ENCODE results near the gene CFAP91.
"Not testable (repeated sequence)": the region's sequence is repeated elsewhere in the genome, so short reads cannot be mapped to it uniquely, and the experiment has no call there.

The CFAP91 gene

DNA sequence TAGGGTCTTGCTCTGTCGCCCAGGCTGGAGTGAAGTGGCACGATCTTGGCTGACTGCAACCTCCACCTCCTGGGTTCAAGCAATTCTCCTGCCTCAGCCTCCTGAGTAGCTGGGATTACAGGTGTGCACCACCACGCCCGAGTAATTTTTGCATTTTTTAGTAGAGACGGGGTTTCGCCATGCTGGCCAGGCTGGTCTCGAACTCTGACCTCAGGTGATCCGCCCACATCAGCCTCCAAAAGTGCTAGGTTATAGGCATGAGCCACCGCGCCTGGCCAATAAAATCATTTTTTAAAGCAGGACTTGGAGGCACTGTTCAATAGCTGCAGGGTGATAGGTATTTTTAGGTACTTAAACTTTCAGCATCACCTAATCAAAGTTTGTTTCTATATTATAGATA lies 24.6 kb upstream of the CFAP91 start:
- DNase-seq = not testable (repeated sequence)

DNA sequence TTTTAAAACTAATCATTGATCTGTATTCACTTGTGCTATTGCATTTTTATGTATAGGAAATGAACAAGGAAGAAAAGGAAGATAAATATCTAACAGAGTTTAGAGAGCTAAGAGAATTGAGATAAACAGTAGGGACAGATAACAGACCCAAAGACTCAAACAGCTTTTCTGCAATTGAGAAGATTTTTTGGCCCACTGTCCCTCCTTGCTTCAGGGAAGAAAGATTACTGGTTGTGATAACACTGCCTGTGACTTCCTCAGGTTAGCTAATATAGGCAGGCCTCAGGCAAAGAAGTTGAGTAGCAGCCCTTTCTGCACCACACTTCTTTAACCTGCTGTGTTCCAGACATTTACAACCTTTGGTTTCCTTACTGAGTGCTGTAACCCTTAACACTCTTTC lies 22.9 kb upstream of the CFAP91 start:
- no peak for DNase-seq

DNA sequence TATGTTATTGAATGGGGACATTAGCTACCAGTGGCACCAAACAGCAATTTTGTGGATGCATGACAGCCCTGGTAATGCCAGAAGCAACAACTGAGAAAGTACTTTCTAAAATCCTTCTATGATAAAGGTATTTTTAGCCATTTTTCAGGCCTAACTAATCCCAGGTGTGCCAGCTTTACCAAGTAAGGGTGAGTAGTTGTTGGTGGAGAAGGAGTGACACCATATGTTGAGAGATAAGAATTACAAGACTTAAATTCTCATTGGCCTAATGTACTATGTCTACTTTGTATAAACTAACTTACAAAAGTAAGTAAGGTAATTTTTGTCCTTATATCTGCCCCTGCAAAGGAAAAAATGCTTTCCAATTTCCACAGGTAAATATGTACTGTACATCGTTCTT lies 21.5 kb upstream of the CFAP91 start:
- peak; percentile 53 for DNase-seq

DNA sequence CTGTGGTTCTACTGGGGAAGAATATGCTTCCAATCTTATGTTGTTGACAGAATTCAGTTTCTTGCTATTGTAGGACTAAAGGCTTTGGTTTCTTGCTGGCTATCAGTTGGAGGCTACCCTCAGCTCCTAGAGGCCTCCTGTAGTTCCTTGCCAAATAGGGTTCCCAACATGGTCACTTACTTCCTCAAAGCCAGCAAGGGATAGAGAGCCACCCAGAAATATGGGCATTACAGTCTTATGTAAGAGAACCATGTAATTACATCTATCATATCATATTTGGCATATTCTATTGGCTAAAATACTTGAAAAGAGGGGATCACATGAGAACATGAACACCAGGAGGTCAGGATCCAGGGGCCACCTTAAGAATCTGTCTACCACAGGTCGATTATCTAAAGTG lies 19.4 kb upstream of the CFAP91 start:
- no peak for DNase-seq

- DNase-seq = peak; percentile 8
These were observed 12.7 kb upstream of the CFAP91 start for GRCh38 chr3:119690043-119690656.

- DNase-seq = no peak
These were observed 7.3 kb upstream of the CFAP91 start for GRCh38 chr3:119695480-119695879.

GRCh38 chr3:119697394-119697793 lies 5.4 kb upstream of the CFAP91 start:
- no peak for DNase-seq

- DNase-seq = peak; percentile 68
These were observed 2.4 kb upstream of the CFAP91 start for GRCh38 chr3:119700269-119700919.

DNA sequence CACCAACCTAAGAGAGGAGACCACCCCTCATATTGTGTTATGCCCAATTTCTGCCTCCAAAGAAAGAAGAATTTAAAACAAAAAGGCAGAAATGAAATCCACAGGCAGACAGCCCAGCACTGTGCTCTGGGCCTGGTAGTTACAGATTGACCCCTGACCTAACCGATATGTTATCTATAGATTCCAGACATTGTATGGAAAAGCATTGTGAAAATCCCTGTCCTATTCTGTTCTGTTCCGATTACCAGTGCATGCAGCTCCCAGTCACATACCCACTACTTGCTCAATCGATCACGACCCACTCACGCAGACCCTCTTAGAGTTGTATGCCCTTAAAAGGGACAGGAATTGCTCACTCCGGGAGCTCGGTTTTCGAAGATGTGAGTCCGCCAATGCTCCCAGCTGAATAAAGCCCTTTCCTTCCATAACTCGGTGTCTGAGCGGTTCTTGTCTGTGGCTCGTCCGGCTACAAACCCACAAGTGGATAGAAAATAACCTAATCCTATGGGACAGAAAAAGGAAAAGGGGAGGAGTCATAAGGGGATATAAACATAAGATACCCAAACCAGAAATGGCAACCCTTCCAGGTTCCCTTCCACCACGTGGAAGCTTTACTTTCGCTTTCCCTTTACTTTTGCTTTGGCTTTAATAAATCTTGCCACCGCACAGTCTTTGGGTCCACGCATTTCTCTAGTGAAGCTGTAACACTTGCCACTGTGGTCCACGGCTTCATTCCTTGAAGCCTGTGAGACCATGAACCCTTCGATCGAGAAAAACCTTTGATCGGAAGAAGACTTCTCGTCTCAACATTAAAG lies 1.7 kb upstream of the CFAP91 start:
- DNase-seq = no peak

- no peak for DNase-seq
These were observed 1.2 kb downstream of the CFAP91 start for GRCh38 chr3:119703820-119704531.

- no peak for DNase-seq
These were observed 12.3 kb downstream of the CFAP91 start for GRCh38 chr3:119715105-119715504.

DNA sequence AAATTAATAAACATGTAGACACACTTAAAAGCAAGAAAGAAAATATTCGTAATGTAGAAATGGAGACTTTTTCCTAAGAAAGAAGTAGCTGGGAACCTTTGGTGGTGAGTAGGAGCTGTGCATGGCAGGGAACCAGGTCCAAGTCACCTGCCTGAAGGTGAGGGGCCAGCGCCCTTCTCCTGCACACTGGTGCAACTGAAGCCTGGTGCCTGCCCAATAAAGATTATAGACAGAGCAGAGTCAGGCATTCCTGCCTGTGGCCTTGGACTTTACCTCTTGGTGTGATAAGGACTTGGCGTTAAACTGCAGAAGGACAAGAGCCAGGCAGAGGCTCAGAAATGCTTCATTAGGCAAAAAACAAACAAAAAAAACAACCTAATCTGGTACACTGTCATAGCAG lies 14.2 kb downstream of the CFAP91 start:
- no peak for DNase-seq

GRCh38 chr3:119717520-119717919 lies 14.7 kb downstream of the CFAP91 start:
- DNase-seq = no peak

- DNase-seq = no peak
These were observed 20.2 kb downstream of the CFAP91 start for GRCh38 chr3:119723022-119723421.

GRCh38 chr3:119726909-119727308 lies 24.1 kb downstream of the CFAP91 start:
- no peak for DNase-seq

GRCh38 chr3:119729996-119730395 lies 27.2 kb downstream of the CFAP91 start:
- DNase-seq = no peak

DNA sequence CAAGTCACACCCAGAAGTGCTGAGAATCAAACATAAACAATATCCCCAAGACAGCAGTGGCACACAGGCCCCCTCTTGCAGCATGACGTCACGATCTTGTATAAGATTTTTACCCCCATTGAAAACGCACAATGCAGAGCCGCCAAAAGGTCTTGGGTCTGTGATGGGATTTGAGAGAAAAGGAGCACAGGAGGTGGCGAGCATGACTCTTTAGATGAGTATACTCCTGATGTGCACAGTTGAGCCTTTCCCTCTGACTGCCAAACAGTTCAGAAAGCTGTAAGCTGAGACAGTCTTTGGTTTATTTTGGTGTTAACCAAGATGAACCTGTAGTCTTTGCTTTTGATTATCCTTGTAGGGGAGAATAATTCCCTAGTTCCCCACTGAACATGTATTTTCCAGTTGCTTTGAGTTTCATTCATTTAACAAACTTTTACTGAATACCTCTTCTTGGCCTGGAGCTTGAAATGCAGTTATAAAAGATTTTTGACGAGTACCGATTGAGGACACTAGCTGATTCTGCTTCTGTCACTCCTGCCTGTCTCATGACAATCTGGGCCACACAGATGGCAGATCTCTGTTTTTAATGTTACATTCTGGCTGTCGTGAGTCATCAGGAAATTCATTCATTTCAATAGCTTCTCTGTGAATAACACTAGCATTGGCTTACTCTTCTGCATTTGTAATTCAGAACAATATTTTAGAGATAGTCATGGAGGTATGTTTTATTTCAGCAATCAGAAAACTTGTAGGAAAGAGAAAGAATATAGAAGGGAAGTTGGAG lies 28.9 kb downstream of the CFAP91 start:
- DNase-seq = no peak

DNA sequence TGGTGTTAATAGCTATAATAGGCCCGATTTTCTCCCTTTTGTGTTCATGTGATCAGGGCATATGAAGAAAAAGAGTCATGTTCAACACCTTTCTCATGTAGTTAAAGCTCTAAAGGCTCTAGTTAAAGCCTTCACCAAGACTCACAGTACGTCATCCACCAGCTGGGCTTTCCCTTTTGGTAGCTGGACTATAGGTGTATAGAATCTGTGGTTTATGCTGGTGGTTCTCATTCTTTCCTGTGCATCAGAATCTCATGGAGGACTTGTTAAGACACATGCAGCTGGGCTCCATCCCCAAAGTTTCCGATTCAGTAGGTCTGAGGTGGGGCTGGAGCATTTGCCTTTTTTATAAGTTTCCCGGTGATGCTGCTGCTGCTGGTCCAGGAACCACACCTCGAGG lies 31.0 kb downstream of the CFAP91 start:
- no peak for DNase-seq

DNA sequence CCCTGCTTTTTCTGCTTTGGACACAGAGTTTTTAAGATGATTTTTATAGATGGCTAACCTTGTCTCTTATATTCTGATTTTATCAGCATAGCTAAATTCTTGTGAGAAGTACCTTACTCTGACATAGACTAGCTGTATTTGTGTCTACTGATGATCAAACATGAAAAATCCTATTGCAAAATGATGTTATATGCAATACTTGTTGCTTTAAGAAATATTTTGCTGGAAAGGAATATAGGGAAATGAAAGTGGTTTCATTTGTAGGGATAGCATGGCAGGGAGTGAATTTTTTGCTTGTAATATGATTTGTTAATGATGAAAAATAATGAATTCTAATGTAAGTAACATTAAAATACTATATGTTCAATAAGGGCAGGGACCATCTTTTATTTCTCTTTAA lies 35.9 kb downstream of the CFAP91 start:
- DNase-seq = no peak

DNA sequence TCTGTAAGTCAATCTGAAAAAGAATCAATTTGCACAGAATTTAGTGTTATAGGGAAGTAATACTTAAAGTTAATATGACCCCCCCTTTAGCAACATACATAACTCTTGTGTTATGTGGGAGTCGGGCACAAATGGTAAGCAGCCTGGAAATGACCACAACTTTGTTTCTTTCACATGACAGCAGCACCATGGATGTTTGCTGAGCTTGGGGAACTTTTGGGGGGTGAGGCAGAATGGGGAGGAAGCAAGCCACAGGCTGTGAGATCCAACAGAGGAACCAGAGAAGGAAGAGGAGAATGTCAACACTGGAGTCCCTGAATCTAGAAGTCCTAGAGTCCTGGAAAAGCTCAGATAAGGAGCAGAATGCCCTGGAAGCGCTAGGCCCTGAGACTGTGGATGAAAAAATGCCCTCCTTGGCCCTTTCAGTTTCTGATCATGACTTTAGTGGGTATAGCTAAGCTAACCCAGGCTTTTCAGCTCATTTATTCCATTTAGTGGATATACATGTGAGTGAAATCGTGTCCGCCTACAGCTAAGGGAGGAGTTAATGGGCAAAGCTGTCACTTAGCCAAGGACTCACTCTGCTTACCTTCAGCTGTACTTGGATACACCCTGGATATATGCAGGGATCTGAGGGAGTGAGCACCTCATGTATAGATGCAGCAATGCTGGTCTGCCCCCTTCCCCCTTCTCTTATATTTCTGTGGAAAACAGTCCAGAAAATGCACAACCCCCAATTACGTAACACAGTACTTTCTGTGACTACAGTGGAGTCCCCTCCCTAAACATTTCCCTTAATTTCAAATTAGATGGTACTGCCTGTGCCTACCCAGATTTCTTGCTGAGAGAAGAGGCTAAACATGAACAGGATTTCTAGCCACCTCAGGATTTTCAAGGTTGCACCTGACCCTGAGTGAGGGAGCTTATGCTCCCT lies 39.1 kb downstream of the CFAP91 start:
- DNase-seq = no peak

GRCh38 chr3:119743921-119744320 lies 41.1 kb downstream of the CFAP91 start:
- no peak for DNase-seq

DNA sequence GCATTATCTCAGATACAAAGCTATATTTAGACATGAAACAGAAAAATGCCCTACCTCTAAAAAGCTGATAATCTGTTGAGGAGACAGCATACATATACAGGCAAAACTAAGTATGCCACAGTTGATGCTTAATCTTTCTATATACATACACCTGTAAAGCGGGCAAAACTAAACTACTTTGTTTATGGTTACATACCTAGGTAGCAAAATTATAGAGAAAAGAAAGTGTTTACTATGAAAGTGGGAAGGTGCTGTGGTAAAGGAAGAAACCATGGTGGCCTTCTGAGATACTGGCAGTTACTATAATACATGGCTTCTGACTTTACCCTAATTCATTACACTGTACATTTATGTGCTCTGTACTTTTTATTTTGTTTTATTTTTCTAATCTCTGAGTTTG lies 43.1 kb downstream of the CFAP91 start:
- no peak for DNase-seq

Data from kidney glomerular epithelial cell (primary cell).